ENCODE results near the gene TP53RK.

The TP53RK gene

DNA sequence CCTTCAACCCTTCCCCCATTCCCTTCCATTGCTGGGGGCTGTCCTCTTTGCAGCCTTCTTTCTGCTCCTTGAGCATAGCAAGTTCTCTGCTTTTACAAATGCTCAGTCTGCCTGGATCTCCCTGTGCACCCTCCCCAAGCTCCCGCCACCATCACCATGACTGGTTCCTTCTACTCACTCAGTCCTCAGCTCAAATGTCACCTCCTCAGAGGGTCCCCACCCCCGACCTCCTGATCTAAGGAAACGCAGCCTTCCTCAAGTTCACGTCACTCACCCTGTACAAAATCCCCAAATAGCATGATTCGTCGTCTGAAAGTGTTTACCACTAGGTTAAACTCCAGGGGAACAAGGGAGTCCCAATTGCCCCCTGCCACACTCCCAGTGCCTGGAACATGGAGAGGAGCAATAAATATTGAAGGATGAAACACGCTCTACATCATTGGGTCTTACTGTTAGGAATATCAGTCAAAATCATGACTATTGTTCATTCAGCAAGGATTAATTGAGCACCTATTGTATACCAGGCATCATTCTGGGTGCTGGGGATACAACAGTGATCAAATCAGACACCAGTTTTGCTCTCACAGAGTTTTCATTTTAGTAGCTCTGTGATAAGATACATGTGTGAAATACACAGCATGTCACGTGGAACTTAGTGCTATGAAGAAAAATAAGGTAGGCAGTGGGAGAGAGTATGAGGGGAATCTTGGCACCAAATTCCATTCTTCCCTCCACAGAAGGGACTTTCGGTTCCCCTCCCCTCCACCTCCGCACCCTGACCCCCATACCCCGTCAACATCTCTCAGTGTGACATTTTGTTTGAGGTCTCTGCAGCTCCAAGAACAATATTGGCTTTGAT is 15.6 kb downstream of the TP53RK start:
- Histone ChIP-seq H3K9me3 (ENCODE audit: control insufficient read depth, insufficient read depth, low read length) (no peaks in the 10 kb centered on the region), H3K4me3 (ENCODE audit: low read length) (no peak overlapping the region), H4K20me1 (ENCODE audit: control insufficient read depth, insufficient read depth, low read depth, low read length) (0 out of 2 replicates have a peak, but pooled peaks cover 2% of the 10 kb centered on the region), H3K36me3 (ENCODE audit: control insufficient read depth, low read length) (no peaks in the 10 kb centered on the region), H3K79me2 (ENCODE audit: control insufficient read depth, low read length) (no peaks in the 10 kb centered on the region), H3K4me2 (ENCODE audit: low read length) (no peak overlapping the region), H3K9me2 (replicated peaks; ENCODE audit: control insufficient read depth, low read length) (no peaks in the 10 kb centered on the region), H3K4me1 (ENCODE audit: control insufficient read depth, low read length) (no peaks in the 10 kb centered on the region), H3F3A (ENCODE audit: control insufficient read depth, insufficient read depth) (no peaks in the 10 kb centered on the region), H3K27me3 (ENCODE audit: control insufficient read depth, low read length) (peaks cover 8% of the 10 kb centered on the region; the same call in 1 of the 2 replicates), H3K27ac (ENCODE audit: low read depth, low read length) (no peak overlapping the region)
- TF ChIP-seq CTCF (IDR thresholded peaks at IDR 0.05; ENCODE audit: low read depth, low read length, poor library complexity, severe bottlenecking) (no peak), EZH2phosphoT487 (IDR thresholded peaks at IDR 0.05; ENCODE audit: borderline replicate concordance, low read length) (no peak)

GRCh38 chr20:46672543-46673148 is 16.6 kb downstream of the TP53RK start:
- Histone ChIP-seq H4K20me1 (ENCODE audit: control insufficient read depth, insufficient read depth, low read depth, low read length) (0 out of 2 replicates have a peak, but pooled peaks cover 2% of the 10 kb centered on the region), H3K4me3 (ENCODE audit: low read length) (no peak overlapping the region), H3K9me2 (replicated peaks; ENCODE audit: control insufficient read depth, low read length) (no peaks in the 10 kb centered on the region), H3K27me3 (ENCODE audit: control insufficient read depth, low read length) (peaks cover 11% of the 10 kb centered on the region; the same call in 1 of the 2 replicates), H3K9me3 (ENCODE audit: control insufficient read depth, insufficient read depth, low read length) (no peaks in the 10 kb centered on the region), H3K79me2 (ENCODE audit: control insufficient read depth, low read length) (no peaks in the 10 kb centered on the region), H3K27ac (ENCODE audit: low read depth, low read length) (no peak overlapping the region), H3K4me2 (ENCODE audit: low read length) (no peak overlapping the region), H3F3A (ENCODE audit: control insufficient read depth, insufficient read depth) (no peaks in the 10 kb centered on the region), H3K4me1 (ENCODE audit: control insufficient read depth, low read length) (no peaks in the 10 kb centered on the region), H3K36me3 (ENCODE audit: control insufficient read depth, low read length) (no peaks in the 10 kb centered on the region)
- TF ChIP-seq EZH2phosphoT487 (IDR thresholded peaks at IDR 0.05; ENCODE audit: borderline replicate concordance, low read length) (no peak), CTCF (IDR thresholded peaks at IDR 0.05; ENCODE audit: low read depth, low read length, poor library complexity, severe bottlenecking) (no peak)

DNA sequence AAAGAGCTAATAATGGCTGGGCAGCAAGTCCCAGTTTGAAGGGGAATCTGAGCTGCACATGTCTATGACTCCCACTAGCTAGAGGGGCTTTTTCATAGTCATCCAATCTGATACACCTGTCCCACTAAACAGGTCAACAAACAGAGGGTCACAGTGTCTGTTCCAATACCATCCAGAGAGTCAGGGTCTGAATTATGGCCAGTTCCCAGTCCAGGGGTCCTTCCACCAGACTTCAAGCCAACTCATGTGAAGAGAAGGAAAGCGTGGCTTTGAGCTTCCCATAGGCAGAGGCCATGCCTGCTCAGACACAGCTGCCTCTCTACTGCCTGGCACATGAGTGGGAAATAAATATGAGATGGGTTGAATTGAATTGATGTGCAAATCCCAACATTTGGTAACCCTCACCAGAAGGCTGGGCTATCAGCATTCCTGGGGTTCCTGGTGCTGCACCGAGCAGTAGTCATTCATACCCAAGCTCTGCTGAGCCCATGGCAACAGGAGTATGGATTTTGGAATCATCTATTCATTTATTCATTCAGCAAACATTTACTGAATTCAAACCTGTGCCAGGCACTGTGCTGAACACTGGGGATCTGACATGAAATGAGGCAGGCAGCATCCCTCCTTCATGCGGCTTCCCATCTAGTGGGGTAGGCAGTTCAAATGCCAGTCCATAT is 17.2 kb downstream of the TP53RK start:
- Histone ChIP-seq H3K4me2 (ENCODE audit: low read length) (no peak overlapping the region), H3K27ac (ENCODE audit: low read depth, low read length) (no peak overlapping the region), H3K4me3 (ENCODE audit: low read length) (no peak overlapping the region), H4K20me1 (ENCODE audit: control insufficient read depth, insufficient read depth, low read depth, low read length) (0 out of 2 replicates have a peak, but pooled peaks cover 2% of the 10 kb centered on the region), H3K4me1 (ENCODE audit: control insufficient read depth, low read length) (no peaks in the 10 kb centered on the region), H3K27me3 (ENCODE audit: control insufficient read depth, low read length) (peaks cover 11% of the 10 kb centered on the region; the same call in 1 of the 2 replicates), H3K79me2 (ENCODE audit: control insufficient read depth, low read length) (no peaks in the 10 kb centered on the region), H3K9me3 (ENCODE audit: control insufficient read depth, insufficient read depth, low read length) (no peaks in the 10 kb centered on the region), H3F3A (ENCODE audit: control insufficient read depth, insufficient read depth) (no peaks in the 10 kb centered on the region), H3K9me2 (replicated peaks; ENCODE audit: control insufficient read depth, low read length) (no peaks in the 10 kb centered on the region), H3K36me3 (ENCODE audit: control insufficient read depth, low read length) (no peaks in the 10 kb centered on the region)
- no peak for TF ChIP-seq EZH2phosphoT487 (IDR thresholded peaks at IDR 0.05; ENCODE audit: borderline replicate concordance, low read length)
- TF ChIP-seq CTCF (IDR thresholded peaks at IDR 0.05; ENCODE audit: low read depth, low read length, poor library complexity, severe bottlenecking), result no peak

All from DOHH2 (cell line).